ENCODE results near the gene TMEM50A.
"Not testable (repeated sequence)": the region's sequence is repeated elsewhere in the genome, so short reads cannot be mapped to it uniquely, and the experiment has no call there.

Gene TMEM50A

DNA sequence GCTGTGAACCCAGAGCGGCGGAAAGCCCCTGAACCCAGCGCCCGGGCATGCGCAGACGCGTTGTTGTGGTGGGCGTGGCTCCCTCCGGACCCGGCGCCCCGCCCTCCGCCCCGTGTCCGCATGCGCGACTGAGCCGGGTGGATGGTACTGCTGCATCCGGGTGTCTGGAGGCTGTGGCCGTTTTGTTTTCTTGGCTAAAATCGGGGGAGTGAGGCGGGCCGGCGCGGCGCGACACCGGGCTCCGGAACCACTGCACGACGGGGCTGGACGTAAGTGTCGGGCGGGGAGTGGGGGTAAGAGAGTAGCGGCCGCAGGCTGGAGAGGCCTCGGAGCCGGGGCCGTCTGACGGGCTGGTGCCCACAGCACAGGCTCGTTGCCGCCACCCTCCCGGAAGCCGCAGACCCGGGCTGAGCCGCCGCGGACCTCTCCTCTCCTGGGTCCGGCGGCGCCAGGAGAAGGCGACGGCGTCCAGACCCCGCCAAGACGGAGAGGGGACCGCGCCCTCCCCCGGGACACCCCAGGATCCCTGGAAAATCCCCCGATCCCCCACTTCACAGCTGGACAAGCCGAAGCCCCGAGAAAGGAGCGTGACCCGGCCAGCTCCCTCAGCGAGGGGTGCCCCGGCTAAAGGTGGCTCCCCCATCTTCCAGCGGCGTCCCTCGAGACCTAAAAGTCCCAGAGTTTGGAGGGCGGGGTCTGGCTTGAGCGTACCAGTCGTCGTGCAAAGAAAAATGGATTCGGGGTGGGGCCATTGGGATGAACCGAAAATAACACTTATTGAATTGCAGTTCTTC lies at the start of gene TMEM50A:
Gene TMEM50A, plus strand, starts transcription at position 147 of the 794 bp plus-strand sequence. CDS start 2,153 bp downstream, outside the sequence.
- DNase-seq (ENCODE audit: extremely low read depth in 1 of 2, low read depth in 1 of 2), result peak; percentile 80 to 85

DNA sequence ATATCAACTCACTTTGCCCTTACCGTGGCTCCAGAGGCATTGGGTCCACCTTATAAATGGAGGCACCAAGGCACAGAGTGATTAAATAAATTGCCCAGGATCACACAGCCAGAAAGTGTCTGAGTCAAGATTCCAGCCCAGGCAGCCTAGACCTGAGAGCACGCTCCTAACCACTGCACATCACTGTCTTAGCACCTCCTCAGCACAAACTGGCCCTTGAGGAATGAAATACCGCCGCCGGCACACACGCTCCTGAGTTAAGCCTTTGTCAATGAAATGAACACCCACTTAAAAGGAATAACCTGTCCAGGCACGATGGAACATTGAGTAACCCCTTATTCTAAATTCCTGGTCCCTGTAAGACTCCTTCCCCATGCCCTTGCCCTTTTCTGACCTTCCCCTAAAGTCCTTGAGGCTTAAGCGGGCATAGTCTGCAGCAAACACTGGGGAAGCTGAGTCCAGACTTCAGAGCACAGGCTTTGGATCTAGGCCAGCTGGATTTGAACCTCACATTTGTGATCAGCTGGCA lies 49.5 kb upstream of the TMEM50A start:
- DNase-seq (ENCODE audit: extremely low read depth in 1 of 2, low read depth in 1 of 2), result not testable (repeated sequence)

DNA sequence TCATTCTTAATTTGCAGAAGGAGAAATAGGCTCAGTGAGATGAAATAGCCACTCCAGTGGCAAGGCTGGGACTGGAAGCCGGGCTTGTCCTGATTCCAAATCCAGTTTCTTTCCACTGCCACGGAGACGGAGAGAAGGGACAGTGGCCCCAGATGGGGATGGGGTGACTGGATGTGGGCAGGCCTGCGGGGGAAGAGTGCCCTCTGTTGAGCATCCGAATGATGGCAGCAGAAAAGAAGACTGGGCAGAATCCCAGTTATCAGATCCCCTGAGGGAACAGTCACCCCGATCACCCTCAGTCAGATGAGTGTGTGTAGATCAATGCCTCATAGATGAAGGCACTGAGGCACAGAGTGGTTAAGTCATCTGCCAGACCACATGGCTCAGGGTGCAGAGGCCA lies 48.1 kb upstream of the TMEM50A start:
- not testable (repeated sequence) for DNase-seq (ENCODE audit: extremely low read depth in 1 of 2, low read depth in 1 of 2)

DNA sequence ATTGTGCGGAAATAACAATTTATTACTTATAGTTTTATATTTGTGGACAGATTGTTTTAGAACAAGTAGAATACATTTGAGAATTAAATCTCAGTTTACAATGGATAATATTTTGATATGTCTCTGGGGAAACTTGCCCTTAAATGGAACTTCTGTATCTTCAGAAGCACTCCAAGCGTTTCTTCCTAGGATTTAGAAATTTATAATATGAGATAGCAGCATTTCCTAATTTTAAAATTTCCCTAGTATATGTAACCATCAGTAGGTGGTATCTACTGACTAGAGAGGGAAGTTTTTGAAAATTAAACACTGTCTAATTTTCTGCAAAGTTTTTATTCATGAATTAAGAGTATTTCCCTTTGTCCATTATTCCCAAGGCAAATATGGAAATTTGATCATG lies 44.7 kb upstream of the TMEM50A start:
- not testable (repeated sequence) for DNase-seq (ENCODE audit: extremely low read depth in 1 of 2, low read depth in 1 of 2)

DNA sequence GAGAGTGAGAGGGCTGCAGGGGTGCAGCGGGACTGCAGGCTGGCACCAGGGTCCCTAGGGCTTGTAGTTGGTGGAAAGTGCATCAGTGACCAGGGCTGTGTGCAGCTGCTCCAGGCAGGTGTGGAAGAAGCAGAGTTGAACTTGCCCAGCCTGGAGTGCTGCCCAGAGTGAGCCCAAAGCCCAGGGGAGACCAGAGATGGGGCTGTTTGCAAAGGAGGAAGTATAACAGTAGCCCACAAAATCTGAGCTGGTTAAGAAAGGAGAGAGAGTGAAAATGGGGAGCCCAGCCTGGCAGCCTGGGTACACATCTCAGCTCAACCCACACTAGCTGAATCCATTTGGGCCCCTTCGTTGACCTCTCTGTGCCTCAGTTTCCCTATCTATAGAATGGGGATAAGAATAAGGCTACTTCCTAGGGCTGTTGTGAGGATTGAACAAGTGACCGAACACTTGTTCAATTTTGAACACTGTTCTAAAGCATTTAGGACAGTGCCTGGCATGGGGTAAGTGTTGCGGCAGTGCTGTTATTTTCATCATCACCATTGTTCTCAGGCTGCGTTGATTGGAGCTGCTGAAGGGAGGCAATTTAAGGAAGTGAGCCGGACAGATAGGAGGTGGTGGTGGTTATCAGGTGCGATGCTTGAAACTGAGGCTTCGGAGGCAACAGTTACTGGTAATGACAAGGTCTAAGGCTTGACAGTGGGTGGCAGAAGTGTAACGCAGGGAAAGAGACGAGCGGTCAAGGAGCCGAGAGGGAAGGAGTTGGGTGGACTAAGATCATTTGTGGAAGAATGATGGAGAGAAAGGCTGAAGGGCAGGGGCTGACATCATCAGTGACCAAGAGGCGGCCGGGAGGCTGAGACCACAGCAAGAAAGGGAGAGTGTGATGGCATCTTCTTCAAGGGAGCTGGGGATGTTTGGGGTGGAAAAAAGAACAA lies 43.0 kb upstream of the TMEM50A start:
- DNase-seq (ENCODE audit: extremely low read depth in 1 of 2, low read depth in 1 of 2), result not testable (repeated sequence)

DNA sequence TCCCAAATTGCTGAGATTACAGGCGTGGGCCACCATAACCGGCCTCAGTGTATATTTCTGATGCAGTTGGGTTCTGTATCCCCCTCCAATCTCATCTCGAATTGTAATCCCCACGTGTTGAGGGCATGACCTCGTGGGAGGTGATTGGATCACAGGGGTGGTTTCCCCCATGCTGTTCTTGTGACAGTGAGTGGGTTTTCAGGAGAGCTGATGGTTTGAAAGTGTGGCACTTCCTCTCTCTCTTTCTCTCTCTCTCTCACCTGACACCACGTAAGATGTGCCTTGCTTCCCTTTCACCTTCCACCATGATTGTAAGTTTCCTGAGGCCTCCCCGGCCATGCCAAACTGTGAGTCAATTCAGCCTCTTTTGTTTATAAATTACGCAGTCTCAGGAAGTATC lies 41.6 kb upstream of the TMEM50A start:
- DNase-seq (ENCODE audit: extremely low read depth in 1 of 2, low read depth in 1 of 2), result not testable (repeated sequence)

DNA sequence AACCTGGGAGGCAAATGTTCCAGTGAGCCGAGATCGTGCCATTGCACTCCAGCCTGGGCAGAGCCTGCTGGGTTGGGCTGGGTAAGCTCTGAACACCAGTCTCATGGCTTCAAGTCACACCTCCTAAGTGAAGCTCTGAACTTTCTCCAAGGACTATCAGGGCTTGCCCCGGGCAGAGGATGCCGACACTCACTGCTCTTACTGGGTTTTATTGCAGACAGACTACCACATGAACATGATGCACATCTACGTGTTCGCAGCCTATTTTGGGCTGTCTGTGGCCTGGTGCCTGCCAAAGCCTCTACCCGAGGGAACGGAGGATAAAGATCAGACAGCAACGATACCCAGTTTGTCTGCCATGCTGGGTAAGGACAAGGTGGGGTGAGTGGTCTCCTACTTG lies 37.4 kb upstream of the TMEM50A start:
- DNase-seq (ENCODE audit: extremely low read depth in 1 of 2, low read depth in 1 of 2), result not testable (repeated sequence)

DNA sequence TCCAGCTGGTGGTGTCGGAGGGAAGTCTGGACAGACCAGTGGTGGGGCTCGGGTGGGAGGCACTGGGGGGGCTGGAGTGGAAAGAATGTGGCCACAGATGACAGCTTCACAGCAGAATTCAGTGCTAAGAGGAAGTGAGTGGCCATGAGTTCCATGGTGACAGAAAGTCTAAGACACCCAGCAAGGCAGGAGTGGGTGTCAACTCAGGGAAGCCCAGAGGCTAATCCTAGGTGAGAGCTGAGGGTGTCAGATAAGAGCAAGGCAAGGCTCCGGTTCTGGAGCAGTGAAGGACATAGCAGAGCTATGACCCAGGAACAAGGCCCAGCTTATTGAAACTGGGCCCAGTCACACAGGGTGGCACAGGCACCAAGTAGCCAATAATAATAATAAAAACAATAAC lies 35.8 kb upstream of the TMEM50A start:
- DNase-seq (ENCODE audit: extremely low read depth in 1 of 2, low read depth in 1 of 2), result not testable (repeated sequence)

DNA sequence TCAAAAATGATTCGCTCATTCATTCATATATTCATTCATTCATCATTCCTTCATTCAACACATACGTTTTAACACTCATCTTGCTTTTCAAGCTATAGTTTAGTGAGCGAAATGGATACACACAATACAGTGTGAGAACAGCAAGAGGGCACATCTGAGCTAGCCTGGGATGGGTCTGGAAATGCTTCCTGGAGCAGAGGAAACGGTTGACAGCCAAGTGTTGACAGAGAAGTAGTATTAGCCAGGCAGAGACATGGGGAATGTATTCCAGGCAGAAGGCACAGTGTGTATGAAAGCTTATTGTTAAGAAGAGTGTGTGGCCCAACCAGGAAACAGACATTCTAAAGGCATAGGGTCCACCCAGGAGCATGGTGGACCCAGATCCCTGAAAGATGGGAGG lies 33.2 kb upstream of the TMEM50A start:
- not testable (repeated sequence) for DNase-seq (ENCODE audit: extremely low read depth in 1 of 2, low read depth in 1 of 2)

DNA sequence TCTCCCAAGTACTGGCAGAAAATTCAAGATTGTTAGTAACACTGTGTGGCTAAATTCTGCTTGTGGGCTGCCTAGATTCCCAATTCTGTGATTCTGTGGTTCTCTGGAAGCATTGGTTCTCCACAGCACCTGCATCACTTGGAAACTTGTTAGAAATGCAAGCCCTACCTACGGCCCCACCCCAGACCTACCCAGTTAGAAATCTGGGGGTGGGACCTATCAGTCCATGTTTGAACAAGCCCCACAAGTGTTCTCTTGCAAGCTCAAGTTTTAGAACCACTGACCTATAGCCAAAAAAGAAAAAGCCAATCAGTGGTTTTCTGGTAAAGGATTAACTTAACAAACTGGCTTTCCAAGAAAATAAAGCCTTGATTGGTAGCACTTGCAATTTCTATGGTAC lies 30.0 kb upstream of the TMEM50A start:
- DNase-seq (ENCODE audit: extremely low read depth in 1 of 2, low read depth in 1 of 2), result not testable (repeated sequence)

DNA sequence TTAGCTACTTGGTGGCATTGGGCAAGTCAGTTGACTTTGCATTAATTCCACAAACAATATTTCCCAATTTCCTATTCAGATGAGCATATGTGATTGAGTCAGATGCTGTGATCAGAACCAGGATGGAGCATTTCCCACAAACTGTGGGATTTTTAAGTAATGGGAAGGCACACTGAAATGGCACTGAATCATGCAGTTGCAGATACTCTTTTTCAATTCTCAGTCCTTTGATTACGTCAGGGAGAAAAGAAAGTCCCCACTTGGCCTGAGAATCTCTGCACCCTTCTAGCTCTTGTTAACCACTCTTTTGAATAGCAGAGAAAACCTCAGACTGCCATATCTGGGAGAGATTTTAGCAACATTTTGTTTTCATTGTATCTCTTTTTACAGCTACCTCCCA lies 29.0 kb upstream of the TMEM50A start:
- DNase-seq (ENCODE audit: extremely low read depth in 1 of 2, low read depth in 1 of 2), result not testable (repeated sequence)

DNA sequence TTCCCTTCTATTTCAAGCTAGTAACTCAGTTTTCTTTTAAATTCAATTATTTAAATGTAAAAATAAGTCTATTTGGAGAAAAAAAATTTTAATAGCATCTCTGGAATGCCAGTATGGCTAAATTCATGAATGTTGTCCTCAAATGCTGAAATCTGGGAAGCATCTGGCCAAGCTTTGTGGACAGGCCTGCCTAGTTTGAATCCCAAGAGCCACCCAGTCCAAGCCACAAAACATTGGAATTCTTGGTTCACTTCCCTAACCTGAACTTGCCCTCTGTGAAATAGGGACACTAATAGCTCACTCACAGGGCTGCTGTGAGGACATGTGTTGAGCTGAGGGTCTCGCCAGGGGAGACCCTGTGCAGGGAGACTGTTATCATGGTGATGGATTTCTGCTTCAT lies 28.6 kb upstream of the TMEM50A start:
- not testable (repeated sequence) for DNase-seq (ENCODE audit: extremely low read depth in 1 of 2, low read depth in 1 of 2)

DNA sequence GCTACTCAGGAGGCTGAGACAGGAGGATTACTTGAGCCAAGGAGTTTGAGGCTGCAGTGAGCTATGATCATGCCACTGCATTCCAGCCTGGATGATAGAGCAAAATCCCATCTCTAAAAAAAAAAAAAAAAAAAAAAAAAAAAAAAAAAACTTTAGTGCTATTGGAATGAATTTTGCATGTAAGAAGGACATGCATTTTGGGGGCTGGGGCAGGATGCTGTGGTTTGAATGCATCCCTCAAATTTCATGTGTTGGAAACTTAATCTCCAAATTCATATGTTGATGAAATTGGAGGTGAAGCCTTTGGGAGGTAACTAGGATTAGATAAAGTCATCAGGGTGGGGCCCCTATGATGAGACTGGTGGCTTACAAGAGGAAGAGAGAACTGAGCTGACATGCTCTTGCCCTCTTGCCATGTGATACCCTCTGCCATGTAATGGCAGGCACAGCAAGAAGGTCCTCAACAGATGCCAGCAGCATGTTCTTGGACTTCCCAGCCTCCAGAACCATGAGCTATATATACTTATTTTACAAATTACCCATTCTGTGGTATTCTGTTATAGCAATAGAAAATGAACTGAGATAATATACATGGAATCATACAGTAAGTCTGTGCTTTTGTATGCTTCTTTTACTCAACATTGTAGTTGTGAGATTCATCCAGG lies 25.2 kb upstream of the TMEM50A start:
- DNase-seq (ENCODE audit: extremely low read depth in 1 of 2, low read depth in 1 of 2), result not testable (repeated sequence)

DNA sequence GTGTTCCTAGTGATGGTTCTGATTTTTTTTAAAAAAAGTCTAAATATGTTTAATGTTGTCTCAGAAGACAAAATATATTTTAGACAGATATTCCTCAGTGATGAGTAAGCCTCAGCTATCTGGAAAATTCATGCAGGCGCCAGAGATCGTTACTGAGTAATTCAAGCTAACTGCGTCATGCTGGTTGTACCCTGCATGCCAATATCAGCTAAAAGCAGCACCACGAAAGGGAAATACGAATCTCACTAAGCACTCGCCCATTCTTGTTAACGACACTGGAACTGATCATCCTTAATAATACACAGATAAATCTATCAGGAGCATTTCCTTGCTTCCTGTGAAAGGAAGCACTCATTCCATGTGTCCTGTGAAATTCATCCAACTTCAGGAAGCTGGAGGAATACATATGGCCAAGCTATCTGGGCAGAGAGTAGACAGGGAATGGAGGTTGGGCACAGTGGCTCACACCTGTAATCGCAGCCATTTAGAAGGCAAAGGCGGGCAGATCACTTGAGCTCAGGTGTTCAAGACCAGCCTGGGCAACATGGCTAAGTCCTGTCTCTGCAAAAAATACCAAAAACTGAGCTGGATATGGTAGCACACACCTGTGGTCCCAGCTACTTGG lies 17.7 kb upstream of the TMEM50A start:
- DNase-seq (ENCODE audit: extremely low read depth in 1 of 2, low read depth in 1 of 2), result not testable (repeated sequence)

DNA sequence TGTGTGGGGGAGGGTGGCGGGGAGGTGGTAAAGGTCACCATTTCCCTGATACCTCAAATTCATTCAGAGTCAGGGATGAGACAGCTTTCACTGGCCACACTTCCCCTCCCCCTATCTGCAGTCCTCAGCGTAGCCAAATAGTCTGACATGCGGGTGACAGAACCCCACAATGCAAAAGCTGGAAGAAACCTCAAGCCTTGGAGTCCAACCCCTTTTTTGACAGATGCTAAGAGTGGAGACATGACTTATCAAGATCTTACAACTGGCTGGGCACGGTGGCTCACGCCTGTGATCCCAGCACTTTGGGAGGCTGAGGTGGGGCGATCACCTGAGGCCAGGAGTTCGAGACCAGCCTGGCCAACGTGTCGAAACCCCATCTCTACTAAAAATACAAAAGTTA lies 16.0 kb upstream of the TMEM50A start:
- DNase-seq (ENCODE audit: extremely low read depth in 1 of 2, low read depth in 1 of 2), result not testable (repeated sequence)

DNA sequence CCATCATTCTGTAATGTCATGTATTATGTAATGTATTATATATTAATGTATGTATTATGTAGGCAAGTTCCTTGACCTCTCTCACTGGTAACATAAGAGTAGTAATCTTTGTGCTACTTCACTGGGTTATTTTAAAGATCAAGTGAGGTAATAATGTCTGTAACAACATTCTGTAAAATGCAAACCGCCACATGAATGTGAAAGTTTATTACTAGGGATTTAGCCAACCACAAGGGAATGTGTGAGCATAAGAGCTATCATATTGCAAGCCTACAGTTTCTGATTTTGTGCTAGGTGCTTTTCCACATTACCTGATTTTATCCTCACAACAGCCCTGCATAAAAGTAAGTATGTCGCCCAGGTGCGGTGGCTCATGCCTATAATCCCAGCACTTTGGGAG lies 13.7 kb upstream of the TMEM50A start:
- DNase-seq (ENCODE audit: extremely low read depth in 1 of 2, low read depth in 1 of 2), result not testable (repeated sequence)

DNA sequence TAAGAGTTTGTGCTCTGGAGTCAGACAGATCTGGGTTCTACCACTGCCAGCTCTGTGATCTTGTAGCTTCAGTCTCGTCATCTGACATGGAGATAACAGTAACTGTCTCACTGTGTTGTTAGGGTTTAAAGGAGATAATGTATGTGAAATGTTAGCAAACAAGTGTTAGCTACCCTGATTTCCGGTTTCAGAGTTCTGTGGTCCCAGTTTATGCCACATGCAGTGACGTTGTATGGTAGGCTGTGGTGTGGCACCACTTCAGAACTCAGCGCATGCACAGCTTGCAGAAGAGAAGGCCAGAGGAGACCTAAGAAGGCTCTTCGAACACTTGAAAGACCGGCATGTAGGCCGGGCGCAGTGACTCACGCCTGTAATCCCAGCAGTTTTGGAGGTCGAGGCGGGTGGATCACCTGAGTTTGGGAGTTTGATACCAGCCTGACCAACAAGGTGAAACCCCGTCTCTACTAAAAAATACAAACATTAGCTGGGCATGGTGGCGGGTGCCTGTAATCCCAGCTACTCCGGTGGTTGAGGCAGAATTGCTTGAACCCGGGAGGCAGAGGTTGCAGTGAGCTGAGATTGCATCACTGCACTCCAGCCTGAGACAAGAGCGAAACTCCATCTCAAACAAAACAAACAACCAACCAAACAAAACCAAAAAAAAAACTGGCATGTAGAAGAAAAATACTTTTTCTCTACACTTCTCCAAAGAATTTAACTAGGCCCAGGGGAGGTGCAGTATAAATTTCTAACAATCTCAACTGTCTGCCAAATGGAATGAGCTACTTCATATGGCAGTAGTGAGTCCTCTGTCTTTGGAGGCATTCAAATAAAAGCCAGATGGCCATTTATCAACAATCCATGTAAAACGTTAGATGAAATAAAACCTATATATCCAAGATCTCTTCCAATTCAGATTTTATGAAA lies 10.0 kb upstream of the TMEM50A start:
- DNase-seq (ENCODE audit: extremely low read depth in 1 of 2, low read depth in 1 of 2), result not testable (repeated sequence)

DNA sequence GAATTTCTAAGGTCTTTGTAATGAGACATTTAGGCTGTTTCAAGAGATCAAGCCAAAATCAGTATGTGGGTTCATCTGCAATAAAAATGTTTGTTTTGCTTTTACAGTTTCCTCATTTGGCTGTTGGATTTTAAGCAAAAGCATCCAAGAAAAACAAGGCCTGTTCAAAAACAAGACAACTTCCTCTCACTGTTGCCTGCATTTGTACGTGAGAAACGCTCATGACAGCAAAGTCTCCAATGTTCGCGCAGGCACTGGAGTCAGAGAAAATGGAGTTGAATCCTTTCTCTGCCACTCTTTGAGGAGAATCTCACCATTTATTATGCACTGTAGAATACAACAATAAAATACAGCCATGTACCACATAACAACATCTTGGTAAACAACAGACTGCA lies 9.3 kb upstream of the TMEM50A start:
- not testable (repeated sequence) for DNase-seq (ENCODE audit: extremely low read depth in 1 of 2, low read depth in 1 of 2)

DNA sequence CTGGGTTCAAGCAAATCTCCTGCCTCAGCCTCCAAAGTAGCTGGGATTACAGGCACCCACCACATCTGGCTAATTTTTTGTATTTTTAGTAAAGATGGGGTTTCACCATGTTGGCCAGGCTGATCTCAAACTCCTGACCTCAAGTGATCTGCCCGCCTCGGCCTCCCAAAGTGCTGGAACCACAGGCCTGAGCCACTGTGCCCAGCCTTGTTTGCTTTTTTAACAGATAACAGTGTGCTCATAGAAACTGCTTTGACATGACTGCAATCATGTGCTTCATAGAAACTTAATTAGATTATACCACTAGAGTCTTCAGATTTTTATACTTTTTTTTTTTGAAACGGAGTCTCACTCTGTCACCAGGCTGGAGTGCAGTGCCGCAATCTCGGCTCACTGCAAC lies 8.8 kb upstream of the TMEM50A start:
- not testable (repeated sequence) for DNase-seq (ENCODE audit: extremely low read depth in 1 of 2, low read depth in 1 of 2)

Measured in stimulated activated CD8-positive, alpha-beta memory T cell treated with anti-CD3 and anti-CD28 coated beads, Interleukin-7, amount 100 ng/mL, for 48 hours (primary cell).